ENCODE measurements around the gene GPC6. TPM values are rescaled to one million over a fixed set of nuclear protein-coding genes. Genes with fewer than 3 reads are reported as not detected.

Gene GPC6
- total and polyA plus RNA-seq, 2 experiments from 2014 or later = 26.0 to 92.8 TPM

DNA sequence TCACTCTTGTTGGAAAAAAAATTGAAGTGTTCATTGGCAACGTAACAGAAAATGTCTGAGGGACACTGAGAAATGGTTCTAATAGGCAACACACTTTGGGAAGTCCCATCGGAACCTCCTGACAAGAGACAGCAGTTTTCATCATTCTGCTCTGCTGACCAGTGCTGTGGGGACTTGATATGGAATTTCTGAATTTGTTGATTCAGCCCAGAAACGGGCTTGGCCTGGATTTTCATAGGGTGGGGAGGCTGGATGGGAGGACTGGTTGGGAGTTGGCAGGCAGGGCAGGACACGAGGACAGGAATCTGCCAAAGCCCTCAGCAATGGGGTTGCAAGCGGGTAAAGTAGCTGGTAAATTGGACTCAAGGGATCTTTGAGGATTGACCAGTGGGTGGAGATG lies 1156.4 kb downstream of the GPC6 start:
- no peaks in the 10 kb centered on the region for H3K9me2 ChIP-seq (replicated peaks; ENCODE audit: insufficient read depth)
- no peaks in the 10 kb centered on the region for H3K4me1 ChIP-seq (ENCODE audit: insufficient read depth)
- 90% methylated on average over 5 of the region's 5 CpGs for WGBS (ENCODE audit: low lambda C conversion rate, missing lambda C conversion rate)
- DNase-seq (ENCODE audit: low spot score) = no peak
- no peak overlapping the region for H2AFZ ChIP-seq
- no peak overlapping the region for H3K4me2 ChIP-seq
- H3K36me3 ChIP-seq (replicated peaks; ENCODE audit: insufficient read depth, low read depth) = no peaks in the 10 kb centered on the region
- no peaks in the 10 kb centered on the region for H3K9me3 ChIP-seq (ENCODE audit: low read depth)
- H3K27ac ChIP-seq = no peak overlapping the region
- no peaks in the 10 kb centered on the region for H4K20me1 ChIP-seq (ENCODE audit: insufficient read depth, poor library complexity, severe bottlenecking)
- TF ChIP-seq, protein P1, sequence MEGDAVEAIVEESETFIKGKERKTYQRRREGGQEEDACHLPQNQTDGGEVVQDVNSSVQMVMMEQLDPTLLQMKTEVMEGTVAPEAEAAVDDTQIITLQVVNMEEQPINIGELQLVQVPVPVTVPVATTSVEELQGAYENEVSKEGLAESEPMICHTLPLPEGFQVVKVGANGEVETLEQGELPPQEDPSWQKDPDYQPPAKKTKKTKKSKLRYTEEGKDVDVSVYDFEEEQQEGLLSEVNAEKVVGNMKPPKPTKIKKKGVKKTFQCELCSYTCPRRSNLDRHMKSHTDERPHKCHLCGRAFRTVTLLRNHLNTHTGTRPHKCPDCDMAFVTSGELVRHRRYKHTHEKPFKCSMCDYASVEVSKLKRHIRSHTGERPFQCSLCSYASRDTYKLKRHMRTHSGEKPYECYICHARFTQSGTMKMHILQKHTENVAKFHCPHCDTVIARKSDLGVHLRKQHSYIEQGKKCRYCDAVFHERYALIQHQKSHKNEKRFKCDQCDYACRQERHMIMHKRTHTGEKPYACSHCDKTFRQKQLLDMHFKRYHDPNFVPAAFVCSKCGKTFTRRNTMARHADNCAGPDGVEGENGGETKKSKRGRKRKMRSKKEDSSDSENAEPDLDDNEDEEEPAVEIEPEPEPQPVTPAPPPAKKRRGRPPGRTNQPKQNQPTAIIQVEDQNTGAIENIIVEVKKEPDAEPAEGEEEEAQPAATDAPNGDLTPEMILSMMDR (IDR thresholded peaks at IDR 0.05; ENCODE audit: poor library complexity) = no peak
- TF ChIP-seq EZH2phosphoT487 (IDR thresholded peaks at IDR 0.05; ENCODE audit: low read depth, severe bottlenecking, unreplicated experiment) (no peak), EZH2 (IDR thresholded peaks at IDR 0.05; ENCODE audit: borderline replicate concordance) (no peak)
- no peaks in the 10 kb centered on the region for H3K79me2 ChIP-seq
- no peaks in the 10 kb centered on the region for H3K27me3 ChIP-seq
- no peak overlapping the region for H3K4me3 ChIP-seq

DNA sequence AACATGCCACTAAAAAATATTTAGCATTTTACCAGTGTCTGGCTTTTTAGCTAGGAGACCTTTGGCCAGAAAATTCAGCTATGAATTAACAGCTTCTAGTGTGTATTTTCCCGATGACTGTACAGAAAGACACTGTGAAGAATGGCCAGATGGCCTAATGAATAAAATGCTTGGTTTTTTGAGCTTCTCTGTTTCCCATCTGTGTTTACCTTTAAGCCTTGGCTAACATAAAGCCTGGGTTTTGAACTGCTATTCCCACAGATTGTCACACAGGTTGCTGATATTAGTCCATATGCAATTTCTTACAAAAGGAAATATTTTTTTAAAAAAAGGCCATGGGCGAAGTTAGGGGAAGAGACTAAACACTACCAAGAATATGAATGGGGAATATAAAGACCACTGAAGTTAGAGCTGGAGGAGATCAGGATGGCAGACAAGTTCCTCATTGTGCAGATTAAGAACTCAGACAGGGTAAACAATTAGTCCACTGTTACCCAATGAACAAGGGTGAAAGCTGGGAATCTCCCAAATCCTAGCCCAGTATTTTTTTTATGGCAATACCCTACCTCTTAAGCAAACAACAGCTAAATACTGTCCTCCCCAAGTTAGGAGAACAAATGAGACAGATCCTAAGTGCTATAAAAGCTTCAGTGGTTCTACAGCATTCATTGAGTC lies 1157.8 kb downstream of the GPC6 start:
- H3K36me3 ChIP-seq (replicated peaks; ENCODE audit: insufficient read depth, low read depth) = no peaks in the 10 kb centered on the region
- TF ChIP-seq, protein P1 (IDR thresholded peaks at IDR 0.05; ENCODE audit: poor library complexity) = no peak
- TF ChIP-seq EZH2 (IDR thresholded peaks at IDR 0.05; ENCODE audit: borderline replicate concordance) (no peak), EZH2phosphoT487 (IDR thresholded peaks at IDR 0.05; ENCODE audit: low read depth, severe bottlenecking, unreplicated experiment) (no peak)
- no peaks in the 10 kb centered on the region for H3K27me3 ChIP-seq
- no peaks in the 10 kb centered on the region for H3K4me1 ChIP-seq (ENCODE audit: insufficient read depth)
- no peak overlapping the region for H3K27ac ChIP-seq
- no peaks in the 10 kb centered on the region for H3K79me2 ChIP-seq
- H3K4me2 ChIP-seq = no peak overlapping the region
- no peak overlapping the region for H2AFZ ChIP-seq
- H4K20me1 ChIP-seq (ENCODE audit: insufficient read depth, poor library complexity, severe bottlenecking) = no peaks in the 10 kb centered on the region
- DNase-seq (ENCODE audit: low spot score) = no peak
- H3K9me2 ChIP-seq (replicated peaks; ENCODE audit: insufficient read depth) = no peaks in the 10 kb centered on the region
- 87% methylated on average over 2 of the region's 2 CpGs for WGBS (ENCODE audit: low lambda C conversion rate, missing lambda C conversion rate)
- no peaks in the 10 kb centered on the region for H3K9me3 ChIP-seq (ENCODE audit: low read depth)
- no peak overlapping the region for H3K4me3 ChIP-seq

DNA sequence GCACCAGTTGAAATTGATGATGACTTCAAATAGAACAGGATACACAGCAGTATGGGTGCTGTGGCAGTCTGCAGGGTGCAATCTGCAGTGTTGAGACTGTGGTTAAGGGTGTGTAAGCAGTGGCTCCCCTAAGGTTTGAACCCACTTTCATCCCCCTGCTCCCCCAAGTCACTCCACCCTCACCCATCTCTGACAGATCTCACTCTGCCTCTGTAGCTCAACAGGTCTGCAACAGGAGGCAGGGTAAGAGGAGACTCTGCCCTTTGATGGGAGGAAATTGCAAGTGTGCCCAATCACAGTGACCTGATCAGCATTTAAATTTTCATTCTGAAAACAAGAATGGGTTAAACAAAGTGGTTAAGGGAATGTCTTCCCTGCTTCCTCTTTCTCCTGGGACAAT lies 1160.4 kb downstream of the GPC6 start:
- no peaks in the 10 kb centered on the region for H3K79me2 ChIP-seq
- H3K4me2 ChIP-seq = no peak overlapping the region
- no peaks in the 10 kb centered on the region for H3K27me3 ChIP-seq
- no peak overlapping the region for H2AFZ ChIP-seq
- H3K9me2 ChIP-seq (replicated peaks; ENCODE audit: insufficient read depth) = no peaks in the 10 kb centered on the region
- TF ChIP-seq EZH2 (IDR thresholded peaks at IDR 0.05; ENCODE audit: borderline replicate concordance) = no peak
- DNase-seq (ENCODE audit: low spot score) = no peak
- H3K4me3 ChIP-seq = no peak overlapping the region
- H3K36me3 ChIP-seq (replicated peaks; ENCODE audit: insufficient read depth, low read depth) = no peaks in the 10 kb centered on the region
- no peak overlapping the region for H3K27ac ChIP-seq
- H4K20me1 ChIP-seq (ENCODE audit: insufficient read depth, poor library complexity, severe bottlenecking) = no peaks in the 10 kb centered on the region
- no peaks in the 10 kb centered on the region for H3K9me3 ChIP-seq (ENCODE audit: low read depth)
- no peaks in the 10 kb centered on the region for H3K4me1 ChIP-seq (ENCODE audit: insufficient read depth)

DNA sequence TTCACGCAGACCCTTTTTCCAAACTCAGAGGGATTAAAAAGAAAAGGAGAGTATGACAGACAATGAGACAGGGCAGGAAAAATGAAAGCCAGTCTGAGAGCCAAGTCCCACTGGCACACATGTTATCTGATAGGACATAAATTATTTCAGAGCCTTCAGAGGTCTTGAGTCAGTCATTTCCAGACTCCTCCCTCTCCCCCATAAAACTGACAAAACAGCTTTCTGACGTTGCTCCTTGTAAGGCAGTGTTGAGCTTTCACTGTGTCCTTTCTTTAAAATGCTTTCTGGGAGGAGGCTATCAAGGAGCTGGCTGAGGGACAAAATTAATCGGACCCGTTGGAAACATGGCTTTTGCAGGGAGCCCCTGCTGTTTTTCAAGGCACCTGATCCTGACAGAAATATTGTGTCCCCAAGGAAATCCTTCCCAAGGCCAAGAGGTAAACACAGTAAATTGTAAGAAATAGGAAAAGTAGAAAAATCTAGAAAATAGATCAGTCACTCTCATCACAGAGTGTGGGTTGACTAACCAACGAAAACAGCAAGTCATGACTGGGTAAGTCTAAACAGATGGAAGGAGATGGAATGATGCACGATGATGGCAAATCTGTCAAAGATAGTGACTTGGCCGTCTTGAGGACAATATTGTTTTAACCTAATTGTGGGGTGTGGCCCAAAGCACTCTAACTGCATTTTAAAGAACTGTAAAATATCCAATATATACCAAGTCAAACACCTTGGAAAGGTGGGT lies 1163.2 kb downstream of the GPC6 start:
- no peak overlapping the region for H3K27ac ChIP-seq
- no peak for TF ChIP-seq EZH2 (IDR thresholded peaks at IDR 0.05; ENCODE audit: borderline replicate concordance)
- TF ChIP-seq, protein P1 (IDR thresholded peaks at IDR 0.05; ENCODE audit: poor library complexity) = no peak
- H3K4me3 ChIP-seq = no peak overlapping the region
- no peaks in the 10 kb centered on the region for H3K4me1 ChIP-seq (ENCODE audit: insufficient read depth)
- H4K20me1 ChIP-seq (ENCODE audit: insufficient read depth, poor library complexity, severe bottlenecking) = no peaks in the 10 kb centered on the region
- no peaks in the 10 kb centered on the region for H3K9me3 ChIP-seq (ENCODE audit: low read depth)
- H3K79me2 ChIP-seq = no peaks in the 10 kb centered on the region
- H3K36me3 ChIP-seq (replicated peaks; ENCODE audit: insufficient read depth, low read depth) = no peaks in the 10 kb centered on the region
- DNase-seq (ENCODE audit: low spot score) = peak; percentile 10
- H3K27me3 ChIP-seq = no peaks in the 10 kb centered on the region
- no peak overlapping the region for H2AFZ ChIP-seq
- WGBS (ENCODE audit: low lambda C conversion rate, missing lambda C conversion rate) = 66% methylated on average over 7 of the region's 7 CpGs
- H3K4me2 ChIP-seq = no peak overlapping the region
- no peaks in the 10 kb centered on the region for H3K9me2 ChIP-seq (replicated peaks; ENCODE audit: insufficient read depth)
